Spleen (tissue), 11 donors: Measurements from ENCODE around the gene GAB2. TPM values are rescaled to one million over a fixed set of nuclear protein-coding genes. Genes with fewer than 3 reads are reported as not detected.

ENCODE experiments used
- DNase-seq: peaks from one replicate; pipeline ENCODE4 v3.0.0-alpha.2; 2020
- H3K27ac ChIP-seq, 8 donors: fragments of 200-600 bp; sonication (generic) in 7 of 8; 1 replicate in 4 of 8; 2 replicates in 4 of 8; pipeline versions ENCODE4 v1.5.0 to v1.8.0; 2016 to 2021; ENCODE audit warnings: inconsistent platforms in 4 of 8, mild to moderate bottlenecking in 4 of 8, moderate library complexity in 1 of 8
- H3K27me3 ChIP-seq, 7 donors: fragments of 200-600 bp; sonication (generic) in 6 of 7; replicated peaks in 1 of 7; 1 replicate in 4 of 7; 2 replicates in 3 of 7; pipeline versions ENCODE4 v1.5.0 to v1.8.0; 2016 to 2021; ENCODE audit warnings: inconsistent platforms in 3 of 7, mild to moderate bottlenecking in 1 of 7
- H3K36me3 ChIP-seq, 6 donors: fragments of 200-600 bp; sonication (generic) in 5 of 6; 1 replicate in 4 of 6; 2 replicates in 2 of 6; pipeline versions ENCODE4 v1.5.0 to v1.8.0; 2016 to 2021; ENCODE audit warnings: inconsistent platforms in 2 of 6
- H3K4me1 ChIP-seq, 6 donors: fragments of 200-600 bp; sonication (generic) in 5 of 6; 1 replicate in 3 of 6; 2 replicates in 3 of 6; pipeline versions ENCODE4 v1.5.0 to v1.8.0; 2016 to 2021; ENCODE audit warnings: inconsistent platforms in 3 of 6
- H3K4me3 ChIP-seq, 8 donors: fragments of 200-600 bp; sonication (generic) in 7 of 8; 1 replicate in 4 of 8; 2 replicates in 4 of 8; pipeline versions ENCODE4 v1.5.0 to v1.8.0; 2016 to 2021; ENCODE audit warnings: inconsistent platforms in 4 of 8, mild to moderate bottlenecking in 4 of 8, moderate library complexity in 2 of 8
- H3K9me3 ChIP-seq, 8 donors: fragments of 200-600 bp; sonication (generic) in 7 of 8; 1 replicate in 4 of 8; 2 replicates in 4 of 8; pipeline versions ENCODE4 v1.5.0 to v1.8.0; 2016 to 2021; ENCODE audit warnings: inconsistent platforms in 4 of 8
- POLR2A ChIP-seq, 3 donors: fragments of 450-650 bp; IDR thresholded peaks; one replicate each; pipeline ENCODE4 v1.5.1; 2017; ENCODE audit warnings: antibody characterized with exemption in 3 of 3, mild to moderate bottlenecking in 1 of 3
- POLR2AphosphoS5 ChIP-seq, 3 donors: sonication (generic); formaldehyde crosslinking; IDR thresholded peaks; one replicate each; pipeline ENCODE4 v1.5.1; 2017; ENCODE audit warnings: antibody characterized with exemption in 3 of 3
- WGBS, 5 donors: extraction: QIAGEN DNeasy Blood & Tissue Kit in 3 of 5; methylation state at CpG; one replicate each; pipeline versions ENCODE4 v1.1.5 to v1.1.7; 2013 to 2018; 5-methylcytosine and 5-hydroxymethylcytosine counted together
- intact Hi-C: fragments of 100-400 bp; cut with DNase I; formaldehyde crosslinking; loops from one replicate; pipeline ENCODE4 v1.15.0; 2023; ENCODE audit warnings: low total_unique reads
- polyA plus RNA-seq, 3 donors: library from polyadenylated mRNA; stranded (reverse); fragments of 200-250 nt; gene quantifications; one replicate each; pipeline ENCODE4 v1.2.1, GENCODE V29; 2013
- total RNA-seq, 7 donors: library from RNA; depleted of rRNA in 3 of 7; stranded (reverse); fragments of >200 nt in 3 of 7; fragmentation: NEBNext Ultra II Directional in 4 of 7; extraction: Animal tissue kit (Norgen Biotek cat#: 25700) in 4 of 7; gene quantifications; one replicate each; pipeline versions ENCODE4 v1.1.0 to v1.2.1, GENCODE V29; 2016 to 2021
- TF ChIP-seq, protein P1 (sequence below), 11 experiments: fragments of 200-600 bp in 7 of 11; fragments of 450-650 bp in 4 of 11; sonication (generic) in 4 of 11; IDR thresholded peaks in 8 of 11; conservative IDR thresholded peaks in 3 of 11; 1 replicate in 7 of 11; 2 replicates in 4 of 11; pipeline versions ENCODE4 v1.4.0 to v1.8.0; 2016 to 2021; ENCODE audit warnings: antibody characterized with exemption in 11 of 11, inconsistent platforms in 4 of 11, mild to moderate bottlenecking in 1 of 11
- donor health status: healthy with polysubstance abuse.
- donor health status: DM: no; HTN: no; CAD: no; lungs with moderate emphysema.
- donor health status: DM: no; HTN: no; CAD: no.
- donor health status: Bipolar disorder and iron deficiency.
- donor health status: healthy.
- donor health status: DM: no; HTN: no; CAD: no.
- donor health status: DM: yes; HTN: yes; CAD: no.

The GAB2 gene
- total and polyA plus RNA-seq, 10 donors, result 2.3 to 57.7 (median 47.0) TPM

GRCh38 chr11:78377625-78378418 is 39.8 kb downstream of the GAB2 start:
- no peak overlapping the region for H3K4me3 ChIP-seq
- no peak overlapping the region for H3K27ac ChIP-seq
- H3K27me3 ChIP-seq, result no peaks in the 10 kb centered on the region
- WGBS, 5 donors, result 81 to 89% (median 82%) methylated on average over 9 of the region's 9 CpGs
- peaks cover 8 to 28% (median 10%) of the 10 kb centered on the region in 6 donors for H3K4me1 ChIP-seq
- DNase-seq, result no peak
- intact Hi-C loops, result no loop called here
- H3K36me3 ChIP-seq, result no peaks in the 10 kb centered on the region
- H3K9me3 ChIP-seq, result peaks cover 0 to 9% (median 2%) of the 10 kb centered on the region in 8 donors
- TF ChIP-seq, protein P1, sequence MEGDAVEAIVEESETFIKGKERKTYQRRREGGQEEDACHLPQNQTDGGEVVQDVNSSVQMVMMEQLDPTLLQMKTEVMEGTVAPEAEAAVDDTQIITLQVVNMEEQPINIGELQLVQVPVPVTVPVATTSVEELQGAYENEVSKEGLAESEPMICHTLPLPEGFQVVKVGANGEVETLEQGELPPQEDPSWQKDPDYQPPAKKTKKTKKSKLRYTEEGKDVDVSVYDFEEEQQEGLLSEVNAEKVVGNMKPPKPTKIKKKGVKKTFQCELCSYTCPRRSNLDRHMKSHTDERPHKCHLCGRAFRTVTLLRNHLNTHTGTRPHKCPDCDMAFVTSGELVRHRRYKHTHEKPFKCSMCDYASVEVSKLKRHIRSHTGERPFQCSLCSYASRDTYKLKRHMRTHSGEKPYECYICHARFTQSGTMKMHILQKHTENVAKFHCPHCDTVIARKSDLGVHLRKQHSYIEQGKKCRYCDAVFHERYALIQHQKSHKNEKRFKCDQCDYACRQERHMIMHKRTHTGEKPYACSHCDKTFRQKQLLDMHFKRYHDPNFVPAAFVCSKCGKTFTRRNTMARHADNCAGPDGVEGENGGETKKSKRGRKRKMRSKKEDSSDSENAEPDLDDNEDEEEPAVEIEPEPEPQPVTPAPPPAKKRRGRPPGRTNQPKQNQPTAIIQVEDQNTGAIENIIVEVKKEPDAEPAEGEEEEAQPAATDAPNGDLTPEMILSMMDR (IDR thresholded peaks at IDR 0.05 in 8 of 11, conservative IDR thresholded peaks at IDR 0.05 in 3 of 11), result no peak
- TF ChIP-seq POLR2A (IDR thresholded peaks at IDR 0.05), result no peak
- no peak for TF ChIP-seq POLR2AphosphoS5 (IDR thresholded peaks at IDR 0.05)

- 87 to 98% (median 94%) methylated on average over 3 of the region's 3 CpGs for WGBS, 5 donors
- H3K9me3 ChIP-seq, result peaks cover 0 to 9% (median 2%) of the 10 kb centered on the region in 8 donors
- H3K27ac ChIP-seq, result no peak overlapping the region
- no peaks in the 10 kb centered on the region for H3K27me3 ChIP-seq
- no peak overlapping the region for H3K4me3 ChIP-seq
- TF ChIP-seq POLR2A (IDR thresholded peaks at IDR 0.05) (no peak), POLR2AphosphoS5 (IDR thresholded peaks at IDR 0.05) (no peak)
- TF ChIP-seq, protein P1 (IDR thresholded peaks at IDR 0.05 in 8 of 11, conservative IDR thresholded peaks at IDR 0.05 in 3 of 11), result no peak
- H3K36me3 ChIP-seq, result no peaks in the 10 kb centered on the region
- H3K4me1 ChIP-seq, result peaks cover 8 to 37% (median 10%) of the 10 kb centered on the region in 6 donors
- intact Hi-C loops, result no loop called here
- DNase-seq, result no peak
Observed at GRCh38 chr11:78376858-78377257, 40.8 kb downstream of the GAB2 start.

DNA sequence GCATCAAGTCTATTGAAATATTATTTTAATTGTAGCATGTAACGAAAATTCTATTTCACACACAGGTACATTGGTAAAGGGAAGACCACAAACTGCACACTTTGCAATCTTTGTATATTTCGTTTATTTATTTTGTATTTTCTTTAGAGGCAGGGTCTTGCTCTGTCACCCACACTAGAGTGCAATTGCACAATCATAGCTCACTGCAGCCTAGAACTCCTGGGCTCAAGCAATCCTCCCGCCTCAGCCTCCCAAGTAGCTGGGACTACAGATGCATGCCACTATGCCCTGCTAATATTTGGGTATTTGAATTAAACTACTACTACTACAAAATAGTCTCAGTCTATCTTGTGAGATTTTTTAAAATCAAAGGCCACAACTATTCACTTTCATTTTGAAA is 42.7 kb downstream of the GAB2 start:
- Histone ChIP-seq H3K4me1 (peaks cover 8 to 42% (median 14%) of the 10 kb centered on the region in 6 donors), H3K27me3 (no peaks in the 10 kb centered on the region), H3K27ac (no peak overlapping the region), H3K9me3 (peaks cover 0 to 9% (median 2%) of the 10 kb centered on the region in 8 donors), H3K36me3 (no peaks in the 10 kb centered on the region), H3K4me3 (no peak overlapping the region)
- TF ChIP-seq, protein P1 (IDR thresholded peaks at IDR 0.05 in 8 of 11, conservative IDR thresholded peaks at IDR 0.05 in 3 of 11), result no peak
- TF ChIP-seq POLR2AphosphoS5 (IDR thresholded peaks at IDR 0.05) (no peak), POLR2A (IDR thresholded peaks at IDR 0.05) (no peak)
- intact Hi-C loops, result no loop called here
- DNase-seq, result no peak
- WGBS, 5 donors, result 59 to 95% (median 90%) methylated on average over 3 of the region's 3 CpGs

GRCh38 chr11:78373689-78374088 is 43.9 kb downstream of the GAB2 start:
- no peaks in the 10 kb centered on the region for H3K36me3 ChIP-seq
- no peak overlapping the region for H3K27ac ChIP-seq
- DNase-seq, result no peak
- no peaks in the 10 kb centered on the region for H3K27me3 ChIP-seq
- WGBS, 5 donors, result 86 to 100% (median 95%) methylated on average over 1 of the region's 1 CpG
- peaks cover 0 to 9% (median 2%) of the 10 kb centered on the region in 8 donors for H3K9me3 ChIP-seq
- intact Hi-C loops, result no loop called here
- H3K4me1 ChIP-seq, result peaks cover 0 to 34% (median 4%) of the 10 kb centered on the region in 6 donors
- TF ChIP-seq POLR2AphosphoS5 (IDR thresholded peaks at IDR 0.05) (no peak), POLR2A (IDR thresholded peaks at IDR 0.05) (no peak)
- TF ChIP-seq, protein P1 (IDR thresholded peaks at IDR 0.05 in 8 of 11, conservative IDR thresholded peaks at IDR 0.05 in 3 of 11), result no peak
- no peak overlapping the region for H3K4me3 ChIP-seq
